ENCODE data around the gene CCL19.

DNA sequence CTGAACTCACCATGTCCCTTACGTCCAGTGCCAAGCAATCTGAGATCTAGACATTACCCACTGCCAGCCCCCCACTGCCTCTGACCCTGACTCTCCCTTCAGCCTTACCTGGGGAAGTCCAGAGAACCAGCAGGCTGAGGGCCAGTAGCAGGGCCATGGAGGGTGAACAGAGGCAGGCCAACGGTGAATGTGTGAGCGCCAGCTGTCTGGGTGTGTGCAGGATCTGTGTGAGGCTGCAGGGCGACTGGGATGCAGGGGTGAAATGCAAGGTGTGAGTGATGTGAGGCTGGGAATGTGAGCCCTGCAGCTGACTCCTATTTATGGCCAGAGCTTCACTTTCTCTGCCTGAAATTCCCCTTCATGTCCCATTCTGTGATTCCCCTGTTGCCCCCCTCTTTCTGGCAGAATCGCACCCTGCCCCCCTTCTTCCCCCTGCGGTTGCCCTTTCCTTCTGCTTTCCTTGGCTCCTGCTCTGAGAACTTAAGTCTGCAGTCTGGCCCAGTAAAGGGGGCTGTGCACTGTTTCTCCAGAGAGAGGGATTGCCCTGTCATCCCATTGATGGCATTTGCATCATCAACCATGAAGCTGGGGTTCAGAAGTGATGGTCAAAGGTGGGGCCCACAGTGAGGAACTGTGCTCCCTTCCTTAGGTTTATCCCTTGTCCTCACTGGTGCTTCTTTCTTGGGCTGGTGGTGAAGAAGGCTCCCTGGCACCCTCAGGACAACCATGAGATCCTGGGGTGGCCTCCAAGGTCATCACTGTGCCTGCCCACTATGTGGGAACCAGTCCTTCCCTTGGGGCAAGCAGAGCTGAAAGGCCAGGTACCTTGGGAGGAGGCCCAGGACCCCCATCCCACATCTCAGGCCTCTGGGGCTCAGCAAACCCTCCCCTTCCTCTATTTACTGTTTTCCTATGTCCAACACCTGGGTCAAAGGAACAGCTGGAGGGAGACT lies at the start of gene CCL19:
- TF ChIP-seq, protein P1, sequence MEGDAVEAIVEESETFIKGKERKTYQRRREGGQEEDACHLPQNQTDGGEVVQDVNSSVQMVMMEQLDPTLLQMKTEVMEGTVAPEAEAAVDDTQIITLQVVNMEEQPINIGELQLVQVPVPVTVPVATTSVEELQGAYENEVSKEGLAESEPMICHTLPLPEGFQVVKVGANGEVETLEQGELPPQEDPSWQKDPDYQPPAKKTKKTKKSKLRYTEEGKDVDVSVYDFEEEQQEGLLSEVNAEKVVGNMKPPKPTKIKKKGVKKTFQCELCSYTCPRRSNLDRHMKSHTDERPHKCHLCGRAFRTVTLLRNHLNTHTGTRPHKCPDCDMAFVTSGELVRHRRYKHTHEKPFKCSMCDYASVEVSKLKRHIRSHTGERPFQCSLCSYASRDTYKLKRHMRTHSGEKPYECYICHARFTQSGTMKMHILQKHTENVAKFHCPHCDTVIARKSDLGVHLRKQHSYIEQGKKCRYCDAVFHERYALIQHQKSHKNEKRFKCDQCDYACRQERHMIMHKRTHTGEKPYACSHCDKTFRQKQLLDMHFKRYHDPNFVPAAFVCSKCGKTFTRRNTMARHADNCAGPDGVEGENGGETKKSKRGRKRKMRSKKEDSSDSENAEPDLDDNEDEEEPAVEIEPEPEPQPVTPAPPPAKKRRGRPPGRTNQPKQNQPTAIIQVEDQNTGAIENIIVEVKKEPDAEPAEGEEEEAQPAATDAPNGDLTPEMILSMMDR (IDR thresholded peaks at IDR 0.05; ENCODE audit: borderline replicate concordance, extremely low read depth, low read length, poor library complexity, severe bottlenecking): no peak
- TF ChIP-seq EZH2 (IDR thresholded peaks at IDR 0.05; ENCODE audit: borderline replicate concordance, low read depth, low read length, severe bottlenecking): no peak
